Suprapubic skin (tissue), 4 donors: ENCODE measurements around the gene PRSS21. TPM values are rescaled to one million over a fixed set of nuclear protein-coding genes. Genes with fewer than 3 reads are reported as not detected.

ENCODE experiments used
- DNase-seq, 2 donors: peaks; one replicate each; pipeline ENCODE4 v3.0.0-alpha.2; 2019; ENCODE audit warnings: low spot score in 2 of 2
- H3K27ac ChIP-seq: fragments of 200-600 bp; sonication (generic); one replicate; pipeline ENCODE4 v1.5.1; 2019
- H3K27me3 ChIP-seq: fragments of 200-600 bp; sonication (generic); one replicate; pipeline ENCODE4 v1.5.1; 2019
- H3K36me3 ChIP-seq: fragments of 200-600 bp; sonication (generic); one replicate; pipeline ENCODE4 v1.5.1; 2019
- H3K4me1 ChIP-seq: fragments of 200-600 bp; sonication (generic); one replicate; pipeline ENCODE4 v1.5.1; 2019
- H3K4me3 ChIP-seq: fragments of 200-600 bp; sonication (generic); one replicate; pipeline ENCODE4 v1.5.1; 2019; ENCODE audit warnings: mild to moderate bottlenecking
- H3K9me3 ChIP-seq: fragments of 200-600 bp; sonication (generic); one replicate; pipeline ENCODE4 v1.5.1; 2019
- CTCF ChIP-seq, 2 donors: fragments of 200-600 bp in 1 of 2; fragments of 450-650 bp in 1 of 2; sonication (generic) in 1 of 2; IDR thresholded peaks; one replicate each; pipeline ENCODE4 v1.5.1; 2016 to 2019; ENCODE audit warnings: antibody characterized with exemption in 2 of 2, mild to moderate bottlenecking in 1 of 2, moderate library complexity in 1 of 2
- EP300 ChIP-seq: sonication (generic); formaldehyde crosslinking; IDR thresholded peaks from one replicate; pipeline ENCODE4 v1.6.1; 2017; ENCODE audit warnings: antibody characterized with exemption
- POLR2A ChIP-seq, 2 donors: fragments of 450-650 bp; IDR thresholded peaks; one replicate each; pipeline ENCODE4 v1.6.1; 2017; ENCODE audit warnings: antibody characterized with exemption in 2 of 2, mild to moderate bottlenecking in 2 of 2, moderate library complexity in 2 of 2
- POLR2AphosphoS5 ChIP-seq, 3 donors: sonication (generic); formaldehyde crosslinking; IDR thresholded peaks; one replicate each; pipeline ENCODE4 v1.6.1; 2017; ENCODE audit warnings: antibody characterized with exemption in 3 of 3
- WGBS: methylation state at CpG from one replicate; pipeline ENCODE4 v1.1.5; 2018; 5-methylcytosine and 5-hydroxymethylcytosine counted together
- total RNA-seq, 4 donors: library from RNA; depleted of rRNA; stranded (reverse); fragments of >200 nt; gene quantifications; one replicate each; pipeline ENCODE4 v1.1.0, GENCODE V29; 2016

Gene PRSS21
- total RNA-seq, 4 donors from 2014 or later = 0.87 to 7.6 (median 1.3) TPM; not detected in 1

GRCh38 chr16:2865651-2866050 lies 48.6 kb downstream of the PRSS21 start:
- 82% methylated on average over 4 of the region's 4 CpGs for WGBS
- Histone ChIP-seq H3K9me3 (no peaks in the 10 kb centered on the region), H3K4me1 (peaks cover 15% of the 10 kb centered on the region), H3K27me3 (peaks cover 12% of the 10 kb centered on the region), H3K4me3 (no peak overlapping the region), H3K27ac (no peak overlapping the region), H3K36me3 (no peaks in the 10 kb centered on the region)
- no peak for TF ChIP-seq CTCF (IDR thresholded peaks at IDR 0.05)
- no peak for DNase-seq

DNA sequence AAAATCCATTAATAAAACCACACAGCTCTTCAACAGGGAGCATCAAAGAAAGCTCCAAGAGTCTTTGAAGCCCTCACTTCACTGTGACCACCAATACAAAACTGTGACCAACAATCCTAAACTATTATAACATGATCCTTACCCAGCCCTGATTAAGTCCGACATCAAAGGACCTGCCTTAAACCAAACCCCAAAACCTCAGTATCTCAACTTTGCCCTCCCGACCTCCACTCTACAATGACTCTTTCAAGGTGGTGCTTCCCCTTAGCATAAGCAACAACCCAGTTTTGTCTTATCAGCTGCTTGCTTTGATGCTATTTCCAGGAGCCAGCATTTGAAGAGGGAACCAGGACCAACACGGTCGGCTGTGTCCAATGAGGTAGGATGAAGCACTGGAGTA lies 49.4 kb downstream of the PRSS21 start:
- DNase-seq = no peak
- Histone ChIP-seq H3K27me3 (peaks cover 9% of the 10 kb centered on the region), H3K4me3 (no peak overlapping the region), H3K27ac (no peak overlapping the region), H3K36me3 (no peaks in the 10 kb centered on the region), H3K4me1 (peaks cover 15% of the 10 kb centered on the region), H3K9me3 (no peaks in the 10 kb centered on the region)
- 77% methylated on average over 4 of the region's 4 CpGs for WGBS
- TF ChIP-seq CTCF (IDR thresholded peaks at IDR 0.05) (no peak), POLR2A (IDR thresholded peaks at IDR 0.05) (no peak), EP300 (no peak), POLR2AphosphoS5 (IDR thresholded peaks at IDR 0.05) (no peak)

- no peak for DNase-seq
- WGBS = 38% methylated on average over 8 of the region's 8 CpGs
- no peaks in the 10 kb centered on the region for H3K36me3 ChIP-seq
- H3K27ac ChIP-seq = peak overlapping the region; percentile 89
- peak overlapping the region; percentile 74 for H3K4me3 ChIP-seq
- TF ChIP-seq POLR2A (IDR thresholded peaks at IDR 0.05) (no peak), EP300 (no peak), POLR2AphosphoS5 (IDR thresholded peaks at IDR 0.05) (no peak), CTCF (IDR thresholded peaks at IDR 0.05) (no peak)
- no peaks in the 10 kb centered on the region for H3K9me3 ChIP-seq
- H3K4me1 ChIP-seq = peaks cover 15% of the 10 kb centered on the region
- peaks cover 9% of the 10 kb centered on the region for H3K27me3 ChIP-seq
Measured at GRCh38 chr16:2867661-2867986, 50.6 kb downstream of the PRSS21 start.

DNA sequence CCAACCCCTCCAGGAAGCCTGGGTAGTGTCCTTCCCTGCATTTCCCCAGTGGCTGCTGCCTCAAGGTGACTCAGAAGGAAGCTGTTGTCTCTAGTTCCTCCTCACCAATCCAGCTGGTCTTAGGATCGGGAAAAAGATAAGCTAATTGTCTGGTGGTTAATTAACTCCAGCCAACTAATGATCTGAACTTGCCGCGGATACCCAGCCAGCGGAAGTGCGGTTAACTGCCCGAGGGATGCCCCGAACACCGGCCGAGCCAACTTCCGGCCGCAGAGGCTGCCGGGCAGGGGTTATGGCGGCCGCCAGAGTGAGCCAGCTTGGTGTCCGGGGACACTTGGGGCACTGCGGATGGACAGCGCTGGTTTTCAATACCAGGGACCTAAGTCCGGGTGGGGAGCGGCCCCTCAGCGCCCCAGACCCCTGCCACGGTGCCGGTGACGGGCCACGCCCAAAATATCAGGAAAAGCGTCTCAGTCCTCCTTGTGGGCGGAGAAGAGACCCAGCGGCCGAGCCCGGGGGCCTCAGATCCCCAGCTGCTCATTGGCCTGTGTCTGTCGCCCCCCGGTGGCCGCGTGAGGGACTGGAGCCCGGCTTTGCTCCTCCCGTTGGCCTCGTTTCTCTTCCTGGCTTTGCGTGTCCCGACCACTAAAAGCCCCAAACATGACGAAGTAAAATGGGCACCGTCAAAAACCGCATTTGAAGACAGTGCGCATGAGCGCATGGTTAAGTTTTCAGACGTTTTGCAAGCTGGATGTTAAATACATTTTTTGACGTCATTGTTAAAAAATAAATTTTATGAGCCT lies 51.2 kb downstream of the PRSS21 start:
- 1% methylated on average over 19 of the region's 45 CpGs for WGBS

More for the DNA sequence above, 51.2 kb downstream of the PRSS21 start:
- Histone ChIP-seq H3K36me3 (no peaks in the 10 kb centered on the region), H3K9me3 (no peaks in the 10 kb centered on the region), H3K27me3 (peaks cover 9% of the 10 kb centered on the region), H3K4me1 (peaks cover 15% of the 10 kb centered on the region), H3K27ac (peak overlapping the region; percentile 89), H3K4me3 (peak overlapping the region; percentile 74)
- TF ChIP-seq POLR2AphosphoS5 (IDR thresholded peaks at IDR 0.05) (peak in 2 of 3 donors; percentile 26 to 47), EP300 (no peak), CTCF (IDR thresholded peaks at IDR 0.05) (peak; percentile 95 to 98)
- peak; percentile 96 for DNase-seq

Other genes starting within 250 kb of the PRSS21 start
- 10 to 100 TPM; 46.3 to 84.4 (median 53.0) TPM for gene KCTD5, start 134.7 kb upstream of the PRSS21 start, total RNA-seq
- gene PRSS27, start 97.0 kb upstream of the PRSS21 start, total RNA-seq = 1 to 10 TPM; 1.6 to 9.5 (median 5.6) TPM
- 1,000 to 10,000 TPM in 1 of 4 donors, 100 to 1,000 TPM in 3; 484 to 1,595 (median 654) TPM for gene SRRM2, start 64.6 kb upstream of the PRSS21 start, total RNA-seq
- gene ELOB, start 40.0 kb upstream of the PRSS21 start, total RNA-seq = 100 to 1,000 TPM; 174 to 249 (median 213) TPM
- gene PRSS33, start 29.7 kb upstream of the PRSS21 start, total RNA-seq = not detected
- gene PRSS41, start 18.8 kb upstream of the PRSS21 start, total RNA-seq = not detected
- gene ZG16B, start 13.1 kb downstream of the PRSS21 start, total RNA-seq = 10 to 100 TPM; 17.7 to 80.5 (median 23.4) TPM
- gene PRSS22, start 40.9 kb downstream of the PRSS21 start, total RNA-seq = 1 to 10 TPM; 1.7 to 8.7 (median 6.7) TPM
- 10 to 100 TPM; 31.5 to 42.1 (median 34.7) TPM for gene FLYWCH2, start 66.0 kb downstream of the PRSS21 start, total RNA-seq
- 10 to 100 TPM; 32.7 to 81.8 (median 52.1) TPM for gene FLYWCH1, start 94.7 kb downstream of the PRSS21 start, total RNA-seq
- 1 to 10 TPM; 1.0 to 4.2 (median 3.9) TPM for gene KREMEN2, start 147.0 kb downstream of the PRSS21 start, total RNA-seq
- gene PAQR4, start 152.1 kb downstream of the PRSS21 start, total RNA-seq = 10 to 100 TPM in 3 of 4 donors, 1 to 10 TPM in 1; 4.7 to 19.2 (median 14.1) TPM
- gene PKMYT1, start 163.2 kb downstream of the PRSS21 start, total RNA-seq = 1 to 10 TPM; 1.9 to 6.4 (median 4.7) TPM
- not detected for gene CLDN9, start 195.7 kb downstream of the PRSS21 start, total RNA-seq
- not detected for gene CLDN6, start 200.9 kb downstream of the PRSS21 start, total RNA-seq
- 10 to 100 TPM in 3 of 4 donors, 1 to 10 TPM in 1; 2.3 to 59.6 (median 30.5) TPM for gene TNFRSF12A, start 203.1 kb downstream of the PRSS21 start, total RNA-seq
- gene HCFC1R1, start 206.7 kb downstream of the PRSS21 start, total RNA-seq = 10 to 100 TPM; 32.6 to 65.4 (median 51.5) TPM
- gene THOC6, start 206.8 kb downstream of the PRSS21 start, total RNA-seq = 10 to 100 TPM; 15.8 to 27.0 (median 24.9) TPM
- 10 to 100 TPM; 58.4 to 77.6 (median 69.3) TPM for gene BICDL2, start 219.7 kb downstream of the PRSS21 start, total RNA-seq
- under 1 TPM in 3 of 4 donors, not detected in 1; 0.51 to 0.87 (median 0.83) TPM for gene MMP25, start 229.3 kb downstream of the PRSS21 start, total RNA-seq
- 10 to 100 TPM in 1 of 4 donors, 1 to 10 TPM in 3; 2.6 to 11.9 (median 6.1) TPM for gene IL32, start 248.4 kb downstream of the PRSS21 start, total RNA-seq